IPS DF 4.7 (cell line): Measurements from ENCODE around the gene CREB5.

Experiments used
- DNase-seq: peaks from one replicate; pipeline ENCODE4 v3.0.0-alpha.2; 2013; ENCODE audit warnings: low spot score; ENCODE audit errors: extremely low read depth

The CREB5 gene

GRCh38 chr7:28478656-28479055, 66.3 kb downstream of the CREB5 start:
- DNase-seq: no peak

GRCh38 chr7:28479507-28479947, 67.2 kb downstream of the CREB5 start:
- DNase-seq: no peak

GRCh38 chr7:28480595-28480994, 68.3 kb downstream of the CREB5 start:
- DNase-seq: no peak

GRCh38 chr7:28481091-28481926, 69.0 kb downstream of the CREB5 start:
- no peak for DNase-seq

- no peak for DNase-seq
These were observed 70.8 kb downstream of the CREB5 start for GRCh38 chr7:28483112-28483511.

- no peak for DNase-seq
These were observed 71.7 kb downstream of the CREB5 start for GRCh38 chr7:28483908-28484605.

GRCh38 chr7:28484606-28484935, 72.3 kb downstream of the CREB5 start:
- DNase-seq: no peak

GRCh38 chr7:28487487-28487886, 75.2 kb downstream of the CREB5 start:
- no peak for DNase-seq

GRCh38 chr7:28488061-28488791, 75.9 kb downstream of the CREB5 start:
- no peak for DNase-seq

- DNase-seq: no peak
These were observed 78.5 kb downstream of the CREB5 start for GRCh38 chr7:28490831-28491230.

GRCh38 chr7:28493477-28493876, 81.2 kb downstream of the CREB5 start:
- DNase-seq: no peak

GRCh38 chr7:28497009-28497408, 84.7 kb downstream of the CREB5 start:
- no peak for DNase-seq

- no peak for DNase-seq
These were observed 86.3 kb downstream of the CREB5 start for GRCh38 chr7:28498636-28499035.

- no peak for DNase-seq
These were observed 87.8 kb downstream of the CREB5 start for GRCh38 chr7:28500138-28500537.

- no peak for DNase-seq
These were observed 90.1 kb downstream of the CREB5 start for GRCh38 chr7:28502408-28502807.

GRCh38 chr7:28503396-28503795, 91.1 kb downstream of the CREB5 start:
- no peak for DNase-seq

- DNase-seq: no peak
These were observed 92.7 kb downstream of the CREB5 start for GRCh38 chr7:28505014-28505413.

GRCh38 chr7:28505867-28506266, 93.5 kb downstream of the CREB5 start:
- DNase-seq: no peak

GRCh38 chr7:28507525-28508282, 95.4 kb downstream of the CREB5 start:
- DNase-seq: no peak

GRCh38 chr7:28509251-28510025, 97.1 kb downstream of the CREB5 start:
- no peak for DNase-seq

- DNase-seq: no peak
These were observed 97.7 kb downstream of the CREB5 start for GRCh38 chr7:28510026-28510369.
